Activated T-cell treated with anti-CD3 and anti-CD28 coated beads, Interleukin-2, amount 50 U/mL, for 48 hours (primary cell): ENCODE data around the gene TMEM121B.
"Not testable (repeated sequence)": the region's sequence is repeated elsewhere in the genome, so short reads cannot be mapped to it uniquely, and the experiment has no call there.

Experiments
- DNase-seq, 2 experiments: peaks; one replicate each; pipeline ENCODE4 v3.0.0-alpha.2; 2020

The TMEM121B gene

DNA sequence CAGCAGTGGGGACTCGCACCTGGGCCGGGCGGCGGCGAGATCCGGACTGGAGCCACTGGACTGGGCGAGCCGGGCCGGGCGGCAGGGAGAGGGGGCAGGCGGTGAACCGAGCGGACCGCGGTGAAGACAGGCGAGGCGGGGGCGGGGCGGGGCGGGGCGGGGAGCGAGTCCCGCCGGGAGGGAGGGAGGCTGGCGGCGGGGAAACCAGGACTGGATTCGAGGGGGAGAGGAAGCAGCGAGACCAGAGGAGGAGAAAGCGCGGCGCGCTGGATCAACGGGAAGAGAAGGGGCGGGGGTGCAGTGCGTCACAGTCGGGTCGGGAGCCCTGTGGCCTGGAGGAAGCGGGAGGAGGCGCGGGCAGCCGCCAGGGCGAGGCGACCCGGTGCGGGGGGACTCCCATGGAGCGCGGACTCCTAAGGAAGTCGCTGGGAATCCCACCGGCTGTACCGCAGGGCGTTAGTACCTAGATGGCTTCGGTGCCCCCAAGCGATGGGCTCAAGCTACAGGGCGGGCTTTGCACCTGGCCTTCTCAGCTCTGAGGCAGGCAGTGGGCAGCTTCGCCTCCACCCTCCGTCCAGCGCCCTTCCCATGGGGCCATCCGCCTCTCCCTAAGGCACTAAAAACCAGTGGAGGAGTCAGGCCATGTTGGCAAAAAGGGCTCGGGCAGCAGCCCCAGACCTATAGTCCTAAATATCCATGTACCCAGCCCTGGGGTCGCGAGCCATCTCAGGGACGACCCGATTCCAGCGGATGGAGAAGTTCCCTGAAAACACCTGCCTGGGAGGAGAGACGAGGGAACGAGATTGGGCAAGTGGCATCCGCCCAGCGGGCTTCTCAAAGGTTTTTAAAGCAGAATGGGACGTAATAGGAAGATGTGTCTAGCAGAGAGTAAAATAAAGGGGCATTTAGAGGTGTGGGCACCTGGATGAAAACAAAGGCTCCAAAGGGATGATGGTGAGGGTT, at the start of gene TMEM121B:
Gene TMEM121B, minus strand, starts transcription at position 128 of the 963 bp plus-strand sequence. CDS start 233 bp downstream, outside the sequence.
- DNase-seq = peak in 1 of 2 experiments; percentile 47

DNA sequence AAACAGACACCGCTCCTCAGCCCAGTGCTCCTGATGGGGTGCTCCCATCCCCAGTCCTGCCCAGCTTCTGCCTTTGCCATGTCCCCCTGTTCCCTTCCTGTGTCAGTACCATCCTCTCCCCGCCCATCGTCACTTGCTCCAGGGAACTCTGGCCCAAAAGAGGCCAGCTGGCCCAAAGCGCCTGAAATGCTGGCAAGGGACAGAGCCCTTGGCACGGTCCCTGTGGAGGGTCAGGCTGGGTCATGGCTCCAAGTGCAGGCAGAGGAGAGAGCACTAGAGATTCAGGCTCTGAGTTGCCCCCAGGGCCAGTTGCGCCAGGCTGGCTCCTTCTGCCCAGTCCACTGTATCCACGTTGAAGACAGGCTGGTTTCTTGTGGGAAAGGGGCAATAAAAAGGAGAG, 46.3 kb upstream of the TMEM121B start:
- DNase-seq = no peak

DNA sequence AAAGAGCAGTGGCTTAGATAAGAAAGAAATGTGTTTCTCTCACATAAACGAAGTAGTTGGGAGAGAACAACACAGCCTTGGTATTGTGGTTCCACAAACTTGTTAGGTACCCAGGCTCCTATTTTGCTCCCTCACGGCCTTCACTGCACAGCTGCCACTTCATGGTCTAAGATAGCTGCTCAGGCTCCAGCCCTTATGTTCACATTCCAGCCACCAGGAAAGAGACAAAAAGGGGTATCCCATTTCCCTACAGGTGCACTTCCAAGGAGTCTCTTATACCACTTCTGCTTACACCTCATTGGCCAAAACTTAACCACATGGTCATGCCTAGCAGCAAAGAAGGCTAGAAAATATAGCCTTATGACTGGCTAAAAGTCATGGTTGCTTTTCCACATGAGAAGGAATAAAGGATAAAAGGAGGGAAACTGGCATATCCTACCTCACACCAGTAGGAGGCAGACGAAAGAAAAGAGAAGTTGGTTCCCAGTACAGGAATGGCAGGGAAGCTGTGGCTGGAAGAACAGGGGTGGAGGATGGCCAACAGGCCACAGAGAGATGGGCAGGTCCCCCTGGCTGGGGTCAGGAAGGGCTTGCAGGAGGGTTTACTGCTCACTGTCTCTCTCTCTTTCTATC, 43.3 kb upstream of the TMEM121B start:
- no peak for DNase-seq

DNA sequence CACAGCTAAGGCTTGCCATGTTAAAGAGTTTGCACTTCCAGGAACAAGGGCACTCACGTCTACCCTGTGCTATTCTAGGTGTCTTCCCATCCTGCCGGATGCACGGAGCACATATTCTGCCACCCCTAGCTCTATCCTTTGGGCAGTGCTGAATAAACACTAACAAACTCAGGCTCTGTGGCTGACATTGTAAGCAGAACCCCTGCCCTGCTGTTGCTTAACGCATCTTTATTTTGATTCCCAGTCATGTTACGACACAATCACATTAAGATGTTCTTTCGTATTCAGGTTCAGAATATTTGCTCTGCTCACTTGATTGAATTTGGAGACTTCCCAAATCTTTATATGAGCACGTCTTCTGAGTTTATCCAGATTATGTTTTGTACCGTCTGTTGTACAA, 41.6 kb upstream of the TMEM121B start:
- no peak for DNase-seq

DNA sequence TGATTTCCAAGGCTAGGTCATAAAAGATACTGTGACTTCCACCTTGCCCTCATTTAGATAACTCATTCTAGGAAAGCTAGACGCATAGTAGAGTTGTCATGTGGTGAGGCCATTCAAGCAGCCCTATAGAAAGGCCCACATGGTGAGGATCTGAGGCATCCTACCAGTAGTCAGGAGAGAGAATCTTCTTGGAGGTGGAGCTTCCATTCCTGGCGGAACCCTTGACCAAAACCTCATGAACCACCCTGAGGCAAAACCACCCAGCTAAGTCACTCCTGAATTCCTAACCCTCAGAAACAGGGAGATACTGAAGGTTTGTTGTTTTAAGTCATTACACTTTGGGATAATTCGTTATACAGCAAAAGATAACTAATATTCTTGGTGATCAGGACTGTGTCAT, 40.8 kb upstream of the TMEM121B start:
- DNase-seq = no peak

DNA sequence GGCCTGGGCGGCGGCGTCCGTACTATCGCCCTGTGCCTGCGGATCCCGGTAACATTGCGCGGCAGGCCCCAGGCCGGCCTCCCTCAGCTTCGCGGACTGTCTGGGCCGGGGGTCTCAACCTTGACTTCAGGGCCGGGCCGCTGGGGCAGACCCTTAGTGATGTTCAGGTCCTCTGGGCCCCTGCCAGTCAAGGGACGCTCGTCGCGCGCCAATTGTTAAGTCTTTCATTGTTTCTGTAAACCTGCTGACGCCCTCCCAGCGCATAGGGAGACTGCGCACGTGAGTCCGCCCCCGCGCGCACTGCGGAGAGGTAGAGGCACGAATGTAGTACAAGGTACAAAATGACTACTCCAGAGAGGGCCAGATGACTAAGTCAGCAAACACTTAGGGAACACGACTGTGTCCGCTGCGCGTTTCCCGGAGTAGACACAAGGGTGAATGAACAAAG, 38.4 kb upstream of the TMEM121B start:
- peak; percentile 83 to 84 for DNase-seq

DNA sequence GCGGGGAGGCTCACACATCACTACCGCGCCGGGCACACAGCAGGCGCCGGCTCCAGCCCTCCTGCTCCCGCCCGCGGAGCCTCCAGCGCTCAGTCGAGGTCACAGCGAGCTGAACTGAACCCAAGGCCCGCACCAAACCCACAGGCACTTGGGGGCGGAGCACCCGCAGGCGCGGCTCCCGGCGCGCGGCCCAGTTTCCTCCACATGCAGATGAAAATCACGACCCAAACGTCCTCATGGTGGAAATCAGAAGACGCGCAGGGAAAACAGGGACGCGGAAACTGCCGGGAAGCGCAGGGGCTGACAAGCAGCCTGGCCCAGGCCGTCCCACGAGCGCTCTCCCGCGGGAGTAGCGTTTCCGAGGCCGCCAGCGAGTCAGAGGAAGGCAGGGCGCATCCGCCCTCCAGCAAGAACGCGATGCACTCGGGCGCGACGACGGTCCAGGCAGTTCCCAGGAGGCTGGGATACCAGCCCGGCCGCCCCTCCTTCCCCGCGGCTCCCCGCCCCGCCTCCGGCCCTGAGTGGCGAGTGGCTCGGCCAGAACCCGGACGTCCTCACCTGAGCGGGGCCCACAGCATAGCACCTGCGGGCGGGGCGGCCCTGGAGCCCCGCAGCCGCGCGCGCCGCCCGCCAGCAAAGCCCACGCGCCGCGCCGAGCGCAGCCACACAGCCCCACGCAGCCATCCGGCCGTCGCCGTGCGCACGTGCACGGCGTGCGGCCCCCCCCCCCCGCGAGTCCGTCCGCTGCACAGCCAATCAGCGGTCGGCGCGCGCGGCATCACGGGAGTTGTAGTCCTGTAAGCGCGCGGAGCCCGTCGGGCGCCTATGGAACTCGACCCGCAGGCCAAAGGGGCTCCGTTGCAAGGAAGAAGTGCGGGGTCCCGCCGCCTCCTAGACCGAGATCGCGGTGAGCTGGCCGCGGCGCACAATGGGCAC, 37.7 kb upstream of the TMEM121B start, which contains the start of gene HDHD5:
Gene HDHD5, minus strand, starts transcription at position 710 of the 936 bp plus-strand sequence. Its CDS starts 26 bp downstream, at position 684.
- DNase-seq = peak; percentile 89 to 91

DNA sequence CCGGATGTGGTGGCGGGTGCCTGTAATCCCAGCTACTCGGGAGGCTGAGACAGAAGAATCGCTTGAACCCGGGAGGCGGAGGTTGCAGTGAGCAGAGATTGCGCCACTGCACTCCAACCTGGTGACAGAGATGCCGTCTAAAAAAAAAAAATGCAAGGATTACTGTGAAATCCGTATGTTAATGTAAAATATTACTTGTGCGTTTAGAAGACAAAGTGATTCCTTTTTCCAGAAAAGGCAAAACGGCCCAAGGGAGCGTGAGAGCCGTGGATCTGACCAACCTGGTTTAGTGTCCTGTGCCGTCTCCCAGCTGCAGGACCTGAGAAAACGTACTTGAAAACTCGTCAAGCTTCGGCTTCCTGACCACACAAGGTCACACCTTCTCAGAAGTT, 37.0 kb upstream of the TMEM121B start:
- DNase-seq = no peak

DNA sequence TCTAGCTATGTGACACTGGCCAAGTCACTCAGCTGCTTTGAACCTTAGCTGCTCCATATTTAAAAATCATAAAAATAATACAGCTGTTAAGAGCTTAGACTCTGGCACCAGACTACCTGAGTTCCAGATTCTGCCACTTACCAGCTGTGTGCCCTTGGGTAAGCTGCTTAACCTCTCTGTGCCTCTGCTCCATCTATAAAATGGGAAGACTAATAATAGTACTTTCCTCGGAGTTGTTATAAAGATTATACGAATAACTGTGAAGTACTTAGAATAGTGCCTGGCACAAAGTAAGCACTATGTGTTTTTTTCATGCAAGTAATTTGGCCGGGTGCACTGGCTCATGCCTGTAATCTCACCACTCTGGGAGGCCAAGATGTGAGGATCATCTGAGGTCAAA, 36.6 kb upstream of the TMEM121B start:
- no peak for DNase-seq

DNA sequence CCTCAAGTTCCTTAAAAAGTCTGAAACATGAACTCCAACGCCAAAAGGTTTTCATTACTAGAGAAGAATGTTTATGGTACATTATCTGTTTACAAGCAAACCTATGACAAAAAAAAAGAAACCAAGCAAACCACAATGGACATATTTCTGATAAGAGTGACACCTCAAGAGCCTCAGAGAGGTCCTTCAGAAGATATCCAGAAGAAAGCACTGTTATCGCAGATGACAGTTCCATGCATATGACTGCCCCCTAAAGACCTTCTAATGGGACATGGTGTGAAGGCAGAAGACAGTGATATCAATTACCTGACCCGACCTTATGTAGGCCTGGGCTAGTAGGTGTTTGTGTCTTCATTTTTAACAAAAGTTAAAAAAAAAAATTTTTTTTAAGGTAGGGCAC, 34.8 kb upstream of the TMEM121B start:
- no peak for DNase-seq

DNA sequence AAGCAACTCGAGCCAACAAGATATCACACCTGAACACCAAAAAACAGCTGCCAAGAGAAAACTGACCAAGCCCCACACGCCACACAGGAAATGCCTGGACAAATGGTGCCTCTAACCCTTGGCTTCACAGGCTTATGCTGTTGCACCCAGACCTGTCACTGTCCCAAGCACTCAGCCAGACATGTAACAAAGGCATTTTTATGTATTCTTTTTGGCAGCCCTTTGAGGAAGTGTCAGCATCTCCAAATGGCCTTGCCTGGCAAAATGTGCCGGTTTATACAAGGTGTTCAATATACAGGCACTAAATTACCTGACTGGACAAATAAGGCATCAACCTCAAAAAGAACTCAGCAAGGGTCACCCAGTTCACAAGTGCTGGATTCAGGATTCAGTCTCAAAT, 31.8 kb upstream of the TMEM121B start:
- no peak for DNase-seq

DNA sequence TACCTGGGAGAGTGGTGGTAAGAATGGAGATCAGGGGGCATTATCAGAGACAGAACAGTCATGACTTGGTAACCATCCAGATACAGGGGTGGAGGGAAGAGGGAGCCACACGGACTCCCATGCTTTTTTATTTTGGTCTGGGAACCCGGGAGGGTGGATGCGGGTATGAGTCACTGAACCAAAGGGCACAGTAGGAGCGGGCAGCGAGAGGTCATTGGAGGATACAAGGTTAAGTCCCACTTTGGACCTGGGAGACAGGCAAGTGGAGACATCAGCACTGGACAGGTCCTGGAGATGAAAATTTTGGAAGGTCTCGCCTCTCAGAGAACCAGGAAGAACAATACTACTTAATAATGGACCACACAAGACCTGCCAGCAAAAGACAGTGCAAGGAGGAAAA, 31.2 kb upstream of the TMEM121B start:
- no peak for DNase-seq

DNA sequence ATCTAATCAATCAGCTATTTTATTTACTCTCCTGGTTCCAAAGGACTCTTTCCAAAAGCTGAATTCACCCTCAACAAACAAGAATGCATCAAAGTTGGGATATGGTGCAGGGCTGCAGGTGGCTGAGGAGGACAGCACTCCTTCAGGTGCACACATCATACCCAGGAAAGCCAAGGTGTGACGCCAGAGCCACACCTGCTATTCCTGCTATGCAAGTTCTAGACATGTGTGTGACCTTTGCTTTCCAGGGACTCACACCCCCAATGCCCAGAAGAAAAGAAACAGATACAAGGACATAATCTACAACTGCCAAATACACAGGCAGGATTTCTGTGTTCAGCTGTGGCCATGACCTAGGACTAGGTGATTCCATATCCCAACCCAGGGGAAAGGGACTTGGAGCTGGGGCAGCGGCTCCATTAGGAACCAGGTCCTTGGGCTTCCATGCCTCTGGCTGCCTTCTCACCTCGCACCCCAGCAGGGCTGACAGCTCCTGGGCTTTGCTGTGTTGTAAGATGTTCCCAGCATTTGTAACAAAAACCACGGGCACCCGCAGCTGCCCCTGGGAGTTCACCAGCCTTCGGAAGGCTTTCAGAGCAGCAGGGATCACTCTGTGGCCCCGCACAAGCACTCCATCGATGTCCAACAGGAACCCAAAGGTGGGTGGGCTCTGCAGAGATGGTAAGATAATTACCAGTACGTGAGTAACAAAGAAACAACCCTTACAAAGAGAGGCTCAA, 28.1 kb upstream of the TMEM121B start:
- no peak for DNase-seq

DNA sequence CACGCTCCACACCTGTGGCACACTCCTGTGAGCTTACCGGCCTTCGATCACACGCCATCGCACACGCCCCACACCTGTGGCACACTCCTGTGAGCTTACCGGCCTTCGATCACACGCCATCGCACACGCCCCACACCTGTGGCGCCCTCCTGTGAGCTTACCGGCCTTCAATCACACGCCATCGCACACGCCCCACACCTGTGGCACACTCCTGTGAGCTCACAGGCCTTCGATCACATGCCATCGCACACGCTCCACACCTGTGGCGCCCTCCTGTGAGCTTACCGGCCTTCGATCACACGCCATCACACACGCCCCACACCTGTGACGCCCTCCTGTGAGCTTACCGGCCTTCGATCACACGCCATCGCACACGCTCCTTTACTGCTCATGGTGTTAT, 26.3 kb upstream of the TMEM121B start:
- not testable (repeated sequence) for DNase-seq

DNA sequence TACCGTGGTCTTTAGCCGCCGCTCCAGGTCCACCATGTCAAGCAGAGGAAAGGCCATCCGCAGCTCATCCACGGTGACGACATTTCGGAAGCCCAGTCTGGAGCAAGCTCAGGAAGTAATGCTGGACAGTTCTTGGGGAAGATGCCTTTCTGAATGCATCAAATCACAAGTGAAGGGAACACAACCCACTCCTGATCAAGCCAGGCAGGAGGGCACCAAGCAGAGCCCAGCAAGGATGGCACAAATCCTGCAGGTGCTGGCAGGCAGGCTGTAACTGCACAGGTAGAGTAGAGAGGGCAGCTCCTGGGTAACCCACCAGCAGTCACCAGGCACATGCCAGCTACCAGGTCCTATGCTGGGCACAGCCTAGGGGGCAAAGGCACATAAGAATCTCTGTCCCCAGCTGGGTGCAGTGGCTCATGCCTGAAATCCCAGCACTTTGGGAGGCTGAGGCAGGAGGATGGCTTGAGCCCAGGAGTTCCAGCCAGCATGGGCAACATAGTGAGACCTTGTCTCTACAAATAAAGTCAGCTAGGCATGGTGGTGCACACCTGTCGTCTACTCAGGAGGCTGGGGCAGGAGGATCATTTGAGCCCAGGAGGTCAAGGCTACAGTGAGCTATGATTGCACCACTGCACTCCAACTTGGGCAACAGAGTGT, 24.0 kb upstream of the TMEM121B start:
- no peak for DNase-seq

DNA sequence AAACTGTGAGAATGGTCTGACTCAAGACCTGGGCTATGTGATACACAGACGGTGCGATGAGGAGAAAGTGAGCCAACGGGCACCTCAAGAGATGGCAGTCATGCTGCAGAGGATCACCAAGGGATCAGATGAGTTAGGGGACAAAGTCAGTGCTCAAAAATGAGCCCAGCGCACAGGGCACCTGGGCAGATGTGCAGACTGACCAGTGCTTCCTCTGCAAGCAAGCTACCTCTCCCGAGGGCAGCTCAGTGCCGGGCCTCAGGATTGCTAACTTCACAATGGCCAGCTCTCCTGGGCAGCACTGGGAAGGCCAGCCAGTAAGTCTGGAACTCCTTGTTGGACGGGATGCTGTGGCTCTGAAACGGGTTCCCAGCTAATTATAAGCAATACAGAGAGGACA, 22.7 kb upstream of the TMEM121B start:
- no peak for DNase-seq

DNA sequence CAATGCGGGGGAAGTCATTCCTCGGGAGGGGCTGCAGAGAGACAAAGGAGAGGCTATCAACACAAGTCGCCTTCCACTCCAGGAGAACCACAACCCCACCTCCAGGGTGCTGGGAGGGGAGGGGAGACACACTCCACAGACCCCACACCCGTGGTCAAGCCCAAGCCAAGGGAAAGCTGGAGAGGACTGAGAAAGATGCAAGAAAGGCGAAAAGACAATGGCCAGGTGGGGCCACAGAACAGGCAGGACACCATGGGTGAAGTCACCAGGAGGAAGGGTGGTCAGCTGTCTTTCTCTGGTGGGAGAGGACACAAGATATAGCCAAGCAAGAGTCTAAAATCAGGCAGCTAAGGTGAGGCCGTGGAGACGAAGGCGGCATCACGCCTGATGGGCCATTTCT, 21.9 kb upstream of the TMEM121B start:
- DNase-seq = no peak

DNA sequence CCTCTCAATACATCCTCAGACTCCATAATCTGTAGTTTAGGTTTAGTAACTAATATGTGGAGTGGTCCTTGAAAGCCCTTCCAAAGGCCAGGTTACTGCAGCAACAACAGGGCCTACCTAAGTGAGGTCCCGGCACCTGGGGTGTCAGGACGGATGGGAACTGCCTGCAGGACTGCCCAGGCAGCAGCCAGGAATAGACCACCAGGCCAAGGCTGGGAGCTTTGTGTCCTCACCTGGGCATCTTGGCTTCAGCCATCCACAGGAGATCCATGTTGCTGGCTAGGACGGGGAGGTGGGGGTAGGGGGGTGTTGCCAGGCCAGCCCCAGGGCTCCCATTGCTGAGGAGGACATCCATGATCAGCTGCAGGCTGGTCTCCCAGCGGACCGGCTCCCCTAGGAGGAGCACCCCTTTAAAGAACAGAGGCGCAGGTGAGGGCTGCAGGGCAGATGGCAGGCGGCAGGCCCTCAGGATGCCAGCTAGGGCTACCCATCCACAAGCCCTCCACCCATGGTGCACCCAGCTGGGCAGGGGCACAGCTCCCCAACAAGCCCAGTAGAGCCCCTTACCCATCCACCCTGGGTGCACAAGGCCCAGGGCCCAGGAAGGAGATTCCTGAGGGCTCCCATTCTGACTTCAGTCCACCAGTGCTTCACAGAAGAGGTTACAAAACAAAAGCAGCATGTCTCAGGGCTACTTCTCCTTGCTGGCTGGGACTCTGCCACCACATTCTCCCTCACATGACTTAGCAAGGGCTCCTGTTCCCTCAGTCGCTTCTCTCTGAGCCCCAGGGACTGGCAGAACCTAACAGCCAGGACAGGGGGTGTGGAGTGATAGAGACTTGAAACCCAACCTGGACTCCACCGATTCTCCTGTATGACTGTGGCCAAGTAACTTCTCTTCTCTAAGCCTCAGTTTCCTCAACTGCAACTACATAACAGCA, 19.9 kb upstream of the TMEM121B start:
- no peak for DNase-seq

DNA sequence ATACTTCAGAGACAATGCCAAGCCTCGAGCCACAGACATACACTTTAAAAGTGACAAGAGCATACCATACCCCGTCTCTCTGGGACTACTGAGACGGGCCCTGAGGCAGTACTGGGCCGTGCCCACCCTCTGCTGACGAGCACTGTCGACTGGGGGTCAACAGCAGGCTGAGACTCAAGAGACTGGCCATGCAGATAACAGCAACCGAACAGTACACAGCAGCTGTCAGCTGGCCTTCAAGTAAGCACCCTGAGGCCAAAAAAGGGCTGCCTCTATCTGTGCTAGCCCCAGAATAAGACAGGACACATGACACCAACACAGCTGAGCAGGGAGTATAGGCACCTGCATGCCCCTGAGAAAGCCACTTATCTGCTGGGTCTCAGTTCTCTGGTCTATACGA, 18.9 kb upstream of the TMEM121B start:
- no peak for DNase-seq

DNA sequence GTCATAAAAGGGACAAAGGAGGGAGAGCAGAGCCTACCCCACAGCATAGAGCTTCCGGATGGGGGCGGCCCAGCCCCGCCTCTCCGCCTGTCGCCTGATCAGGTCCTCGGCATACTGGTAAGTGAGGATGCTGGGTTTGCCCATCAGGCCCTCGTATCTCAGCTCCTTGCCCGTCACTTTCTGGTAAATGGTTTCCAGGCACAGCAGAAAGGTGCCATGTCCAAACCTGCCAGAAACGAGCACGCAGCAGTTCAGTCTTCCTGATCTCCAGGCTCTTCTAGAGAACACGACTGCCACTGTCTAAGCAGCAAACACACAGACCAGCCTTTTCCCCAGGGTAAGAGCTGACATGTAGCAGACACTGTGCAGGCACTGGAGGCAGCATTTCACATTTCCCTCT, 17.4 kb upstream of the TMEM121B start:
- DNase-seq = no peak
